ENCODE measurements around the gene SLC39A1.

Gene SLC39A1

GRCh38 chr1:153951801-153952200 is 11.5 kb downstream of the SLC39A1 start:
- no peak for DNase-seq (ENCODE audit: low read depth in 1 of 2, low spot score in 1 of 2)
- no peak overlapping the region for H3K27ac ChIP-seq (replicated peaks)
- no peaks in the 10 kb centered on the region for H3K27me3 ChIP-seq (ENCODE audit: insufficient read depth, poor library complexity, severe bottlenecking)
- TF ChIP-seq GABPA (IDR thresholded peaks at IDR 0.05; ENCODE audit: low read depth) (no peak), POLR2AphosphoS5 (IDR thresholded peaks at IDR 0.05; ENCODE audit: low read depth) (no peak)
- no peak overlapping the region for H3K4me3 ChIP-seq (replicated peaks; ENCODE audit: insufficient read depth, low read length)

DNA sequence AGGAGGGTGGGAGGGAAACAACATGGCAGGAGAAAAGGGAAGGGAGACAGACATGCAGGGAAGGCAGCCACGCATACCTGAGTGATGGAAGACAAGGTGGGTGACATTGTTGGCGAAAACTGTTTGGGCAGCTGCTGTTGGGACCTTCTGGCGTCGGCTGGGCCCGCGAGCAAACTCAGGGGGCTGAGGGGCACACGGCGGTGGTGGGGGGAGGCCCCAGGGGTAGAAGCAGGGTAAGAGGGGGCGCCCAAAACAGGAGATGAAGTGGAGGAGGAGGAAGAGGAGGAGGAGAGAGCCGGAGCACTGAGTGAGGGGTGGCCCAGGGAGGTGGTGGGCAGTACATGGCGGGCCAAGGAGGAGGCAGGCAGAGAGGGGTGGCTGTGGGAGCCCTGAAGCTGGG is 12.2 kb downstream of the SLC39A1 start:
- no peak for TF ChIP-seq POLR2AphosphoS5 (IDR thresholded peaks at IDR 0.05; ENCODE audit: low read depth)
- TF ChIP-seq SPI1 (IDR thresholded peaks at IDR 0.05; ENCODE audit: borderline replicate concordance, low read depth): no peak
- TF ChIP-seq CTCF (IDR thresholded peaks at IDR 0.05; ENCODE audit: insufficient read depth, low read length): no peak
- TF ChIP-seq, protein P1, sequence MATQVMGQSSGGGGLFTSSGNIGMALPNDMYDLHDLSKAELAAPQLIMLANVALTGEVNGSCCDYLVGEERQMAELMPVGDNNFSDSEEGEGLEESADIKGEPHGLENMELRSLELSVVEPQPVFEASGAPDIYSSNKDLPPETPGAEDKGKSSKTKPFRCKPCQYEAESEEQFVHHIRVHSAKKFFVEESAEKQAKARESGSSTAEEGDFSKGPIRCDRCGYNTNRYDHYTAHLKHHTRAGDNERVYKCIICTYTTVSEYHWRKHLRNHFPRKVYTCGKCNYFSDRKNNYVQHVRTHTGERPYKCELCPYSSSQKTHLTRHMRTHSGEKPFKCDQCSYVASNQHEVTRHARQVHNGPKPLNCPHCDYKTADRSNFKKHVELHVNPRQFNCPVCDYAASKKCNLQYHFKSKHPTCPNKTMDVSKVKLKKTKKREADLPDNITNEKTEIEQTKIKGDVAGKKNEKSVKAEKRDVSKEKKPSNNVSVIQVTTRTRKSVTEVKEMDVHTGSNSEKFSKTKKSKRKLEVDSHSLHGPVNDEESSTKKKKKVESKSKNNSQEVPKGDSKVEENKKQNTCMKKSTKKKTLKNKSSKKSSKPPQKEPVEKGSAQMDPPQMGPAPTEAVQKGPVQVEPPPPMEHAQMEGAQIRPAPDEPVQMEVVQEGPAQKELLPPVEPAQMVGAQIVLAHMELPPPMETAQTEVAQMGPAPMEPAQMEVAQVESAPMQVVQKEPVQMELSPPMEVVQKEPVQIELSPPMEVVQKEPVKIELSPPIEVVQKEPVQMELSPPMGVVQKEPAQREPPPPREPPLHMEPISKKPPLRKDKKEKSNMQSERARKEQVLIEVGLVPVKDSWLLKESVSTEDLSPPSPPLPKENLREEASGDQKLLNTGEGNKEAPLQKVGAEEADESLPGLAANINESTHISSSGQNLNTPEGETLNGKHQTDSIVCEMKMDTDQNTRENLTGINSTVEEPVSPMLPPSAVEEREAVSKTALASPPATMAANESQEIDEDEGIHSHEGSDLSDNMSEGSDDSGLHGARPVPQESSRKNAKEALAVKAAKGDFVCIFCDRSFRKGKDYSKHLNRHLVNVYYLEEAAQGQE (IDR thresholded peaks at IDR 0.05; ENCODE audit: insufficient replicate concordance, low read depth): no peak
- no peak for TF ChIP-seq GABPA (IDR thresholded peaks at IDR 0.05; ENCODE audit: low read depth)
- H3K27me3 ChIP-seq (ENCODE audit: insufficient read depth, poor library complexity, severe bottlenecking): no peaks in the 10 kb centered on the region
- DNase-seq (ENCODE audit: low read depth in 1 of 2, low spot score in 1 of 2): no peak
- no peak overlapping the region for H3K27ac ChIP-seq (replicated peaks)
- H3K4me3 ChIP-seq (replicated peaks; ENCODE audit: insufficient read depth, low read length): no peak overlapping the region

DNA sequence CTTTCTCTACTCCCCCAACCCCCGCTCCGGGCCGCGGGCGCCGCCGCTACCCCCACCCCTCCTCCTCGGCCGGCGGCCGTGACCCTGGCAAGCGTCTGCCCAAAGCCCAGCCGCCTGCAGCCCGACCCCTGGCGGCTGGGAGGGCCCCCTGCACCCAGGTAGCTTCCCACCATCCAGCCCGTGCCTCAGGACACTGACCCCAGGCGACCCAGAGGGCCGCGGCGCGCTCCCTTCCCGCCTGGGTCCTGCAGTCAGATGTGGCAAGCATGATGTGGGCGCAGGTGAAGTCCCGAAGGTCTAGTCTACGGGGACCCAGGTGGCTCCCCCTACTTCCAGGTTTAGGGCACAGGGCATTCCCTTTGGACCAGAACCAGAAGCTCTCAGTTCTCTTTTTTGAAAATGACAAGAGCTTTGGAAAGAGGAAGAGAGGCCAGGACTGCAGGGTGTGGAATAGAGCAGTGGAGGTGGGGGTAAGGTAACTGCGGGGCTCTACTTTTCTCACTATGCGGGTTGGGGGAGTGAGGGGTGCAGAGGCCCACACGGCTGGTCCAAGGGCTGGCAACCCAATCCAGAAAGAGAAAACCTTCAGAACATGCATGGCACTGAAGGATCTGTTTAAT is 16.6 kb downstream of the SLC39A1 start, which contains the start of gene DENND4B:
Gene DENND4B, minus strand, starts transcription at position 97 of the 620 bp plus-strand sequence. CDS start 2,344 bp downstream, outside the sequence.
- H3K27me3 ChIP-seq (ENCODE audit: insufficient read depth, poor library complexity, severe bottlenecking): no peaks in the 10 kb centered on the region
- H3K4me3 ChIP-seq (replicated peaks; ENCODE audit: insufficient read depth, low read length): peak within 1 kb of the TSS; percentile 68
- peak within 1 kb of the TSS; percentile 96 for H3K27ac ChIP-seq (replicated peaks)
- TF ChIP-seq POLR2AphosphoS5 (IDR thresholded peaks at IDR 0.05; ENCODE audit: low read depth): no peak; the same call in none of the 2 replicates
- TF ChIP-seq, protein P1 (IDR thresholded peaks at IDR 0.05; ENCODE audit: insufficient replicate concordance, low read depth): no peak
- TF ChIP-seq GABPA (IDR thresholded peaks at IDR 0.05; ENCODE audit: low read depth): no peak
- peak; percentile 86; the same call in 1 of the 2 replicates for TF ChIP-seq SPI1 (IDR thresholded peaks at IDR 0.05; ENCODE audit: borderline replicate concordance, low read depth)
- TF ChIP-seq CTCF (IDR thresholded peaks at IDR 0.05; ENCODE audit: insufficient read depth, low read length): peak; percentile 82
- peak; percentile 71 to 84 for DNase-seq (ENCODE audit: low read depth in 1 of 2, low spot score in 1 of 2)

- Histone ChIP-seq H3K27me3 (ENCODE audit: insufficient read depth, poor library complexity, severe bottlenecking) (no peaks in the 10 kb centered on the region), H3K27ac (replicated peaks) (peak overlapping the region; percentile 96), H3K4me3 (replicated peaks; ENCODE audit: insufficient read depth, low read length) (peak overlapping the region; percentile 68)
- peak; percentile 91 for TF ChIP-seq SPI1 (IDR thresholded peaks at IDR 0.05; ENCODE audit: borderline replicate concordance, low read depth)
- peak; percentile 75 for TF ChIP-seq GABPA (IDR thresholded peaks at IDR 0.05; ENCODE audit: low read depth)
- TF ChIP-seq POLR2AphosphoS5 (IDR thresholded peaks at IDR 0.05; ENCODE audit: low read depth): peak; percentile 76; the same call in 1 of the 2 replicates
- TF ChIP-seq CTCF (IDR thresholded peaks at IDR 0.05; ENCODE audit: insufficient read depth, low read length): no peak
- TF ChIP-seq, protein P1 (IDR thresholded peaks at IDR 0.05; ENCODE audit: insufficient replicate concordance, low read depth): no peak
- DNase-seq (ENCODE audit: low read depth in 1 of 2, low spot score in 1 of 2): peak; percentile 94 to 95
These were observed 17.3 kb downstream of the SLC39A1 start for GRCh38 chr1:153945795-153946621.

All from HL-60 (cell line).